Measurements from ENCODE around the gene MYLK4. TPM values are rescaled to one million over a fixed set of nuclear protein-coding genes. Genes with fewer than 3 reads are reported as not detected.
A peak's percentile ranks its signal among the peaks of the same experiment; 100 is the strongest.

MYLK4 gene
- polyA plus RNA-seq, 1 experiment: 0.21 TPM

DNA sequence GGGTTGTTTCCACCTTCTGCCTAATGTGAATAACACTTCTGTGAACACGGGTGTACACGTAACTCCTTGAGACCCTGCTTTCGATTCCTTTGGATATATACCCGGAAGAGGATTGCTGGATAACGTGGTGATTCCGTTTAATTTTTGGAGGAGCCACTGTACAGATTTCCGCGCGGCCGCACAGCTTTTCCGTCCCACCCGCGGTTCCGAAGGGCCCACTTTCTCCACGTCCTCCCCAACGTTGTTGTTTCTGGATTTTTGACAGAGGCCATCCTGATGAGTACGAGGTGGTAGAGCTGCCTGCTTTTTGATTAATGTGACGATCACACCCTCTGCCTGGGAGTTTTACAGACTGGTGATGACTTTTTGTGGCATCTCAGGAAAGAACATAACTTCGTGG is 114.0 kb downstream of the MYLK4 start:
- no peak overlapping the region for H3K27ac ChIP-seq (ENCODE audit: low read depth, low read length)
- peaks cover 9% of the 10 kb centered on the region for H3K27me3 ChIP-seq (ENCODE audit: control insufficient read depth, insufficient read depth, low read length)
- no peak for TF ChIP-seq CTCF (IDR thresholded peaks at IDR 0.05; ENCODE audit: low read depth, low read length)
- no peak overlapping the region for H3K4me3 ChIP-seq (ENCODE audit: low read depth, low read length)
- ChIA-PET POLR2A (no interaction called here), CTCF (interaction anchor here (5.4 kb wide), 1 partner anchor 1039 kb away, joined by 72 read pairs; no protein-coding TSS in a partner anchor)
- peaks cover 5% of the 10 kb centered on the region; the same call in 1 of the 2 replicates for H3K9me3 ChIP-seq (ENCODE audit: control insufficient read depth, insufficient read depth, low read length)
- DNase-seq (ENCODE audit: low read depth, low spot score): no peak

DNA sequence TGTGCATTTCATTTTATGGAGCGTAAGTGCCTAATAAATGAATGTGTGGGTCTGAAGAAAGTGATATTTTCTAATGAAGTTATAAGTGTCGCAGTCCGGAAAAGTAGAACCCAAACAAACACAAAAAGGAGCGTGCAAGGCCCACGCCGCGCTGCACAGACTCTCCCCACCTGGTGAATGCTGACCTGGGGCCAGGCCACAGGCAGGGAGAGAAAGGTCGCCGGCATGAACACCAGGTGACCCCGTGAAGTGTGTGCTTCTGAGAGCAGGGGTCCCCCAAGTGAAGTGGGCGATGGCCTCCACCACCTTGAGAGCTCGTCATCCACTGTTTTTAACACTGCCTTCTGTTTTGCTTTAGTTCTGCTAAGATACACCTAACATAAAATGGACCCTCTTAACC is 114.8 kb downstream of the MYLK4 start:
- no peak for TF ChIP-seq CTCF (IDR thresholded peaks at IDR 0.05; ENCODE audit: low read depth, low read length)
- Histone ChIP-seq H3K9me3 (ENCODE audit: control insufficient read depth, insufficient read depth, low read length) (peaks cover 7% of the 10 kb centered on the region; the same call in 1 of the 2 replicates), H3K27ac (ENCODE audit: low read depth, low read length) (no peak overlapping the region), H3K4me3 (ENCODE audit: low read depth, low read length) (no peak overlapping the region), H3K27me3 (ENCODE audit: control insufficient read depth, insufficient read depth, low read length) (peaks cover 9% of the 10 kb centered on the region)
- POLR2A ChIA-PET: no interaction called here
- CTCF ChIA-PET: interaction anchor here (0.7 to 5.4 kb wide), 10 partner anchors 10 to 1050 kb away, joined by 3 to 72 read pairs (median 8); partner anchors contain the start of gene MYLK4
- no peak for DNase-seq (ENCODE audit: low read depth, low spot score)

DNA sequence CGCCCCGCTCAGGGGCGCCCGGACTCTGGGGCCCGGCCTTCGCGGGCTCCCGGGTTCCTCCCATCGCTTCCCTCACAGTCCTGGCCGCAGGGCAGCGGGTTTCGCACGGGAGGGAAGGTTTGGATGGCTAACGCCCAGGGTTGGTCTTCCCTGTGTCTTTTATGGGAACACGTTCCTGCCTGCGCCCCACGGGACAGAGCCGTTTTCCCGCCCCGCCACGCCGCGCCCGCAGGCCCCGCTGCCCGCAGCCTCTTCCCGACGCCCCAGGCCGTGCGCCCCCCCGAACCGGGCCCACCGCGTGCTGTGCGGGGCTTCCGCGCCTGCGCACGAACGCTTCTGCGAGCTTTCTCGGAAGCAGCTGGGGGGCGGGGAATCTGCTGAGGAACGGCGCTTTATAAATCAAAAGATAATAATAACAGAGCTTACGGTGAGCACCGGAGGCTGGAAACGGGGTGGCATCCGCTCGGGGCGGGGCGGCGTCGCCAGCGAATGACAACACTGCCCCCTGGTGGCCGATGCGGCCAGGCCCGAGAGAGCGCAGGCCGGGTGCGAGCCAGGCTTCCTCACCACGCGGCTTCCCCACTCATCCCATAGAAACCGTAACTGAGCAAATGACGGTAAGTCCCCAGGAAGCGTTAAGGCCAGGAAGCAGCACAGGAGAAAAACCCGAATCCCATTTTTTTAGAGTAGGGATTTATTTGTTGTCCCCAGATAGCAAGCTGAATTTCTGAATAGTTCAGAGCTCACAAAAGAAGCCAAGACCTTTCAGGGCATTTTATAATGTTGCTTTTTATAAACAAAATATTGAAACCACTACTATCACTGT is 116.4 kb downstream of the MYLK4 start:
- CTCF ChIA-PET: interaction anchor here (0.5 to 5.4 kb wide), 78 partner anchors 9 to 1913 kb away, joined by 3 to 72 read pairs (median 4); partner anchors contain the start of gene MYLK4
- Histone ChIP-seq H3K27me3 (ENCODE audit: control insufficient read depth, insufficient read depth, low read length) (no peaks in the 10 kb centered on the region), H3K4me3 (ENCODE audit: low read depth, low read length) (peak overlapping the region; percentile 37), H3K27ac (ENCODE audit: low read depth, low read length) (no peak overlapping the region), H3K9me3 (ENCODE audit: control insufficient read depth, insufficient read depth, low read length) (peaks cover 7% of the 10 kb centered on the region; the same call in 1 of the 2 replicates)
- peak; percentile 59 for DNase-seq (ENCODE audit: low read depth, low spot score)
- TF ChIP-seq CTCF (IDR thresholded peaks at IDR 0.05; ENCODE audit: low read depth, low read length): peak; percentile 98
- POLR2A ChIA-PET: no interaction called here

- Histone ChIP-seq H3K4me3 (ENCODE audit: low read depth, low read length) (no peak overlapping the region), H3K27me3 (ENCODE audit: control insufficient read depth, insufficient read depth, low read length) (no peaks in the 10 kb centered on the region), H3K27ac (ENCODE audit: low read depth, low read length) (no peak overlapping the region), H3K9me3 (ENCODE audit: control insufficient read depth, insufficient read depth, low read length) (peaks cover 7% of the 10 kb centered on the region; the same call in 1 of the 2 replicates)
- DNase-seq (ENCODE audit: low read depth, low spot score): no peak
- no peak for TF ChIP-seq CTCF (IDR thresholded peaks at IDR 0.05; ENCODE audit: low read depth, low read length)
- ChIA-PET POLR2A (no interaction called here), CTCF (interaction anchor here (0.5 to 5.4 kb wide), 51 partner anchors 8 to 1072 kb away, joined by 3 to 72 read pairs (median 4); partner anchors contain the start of gene MYLK4)
These were observed 117.0 kb downstream of the MYLK4 start for GRCh38 chr6:2633736-2634135.
